HL-60 (cell line): ENCODE measurements around the gene MAP3K7.

ENCODE experiments used
- CTCF ChIP-seq: IDR thresholded peaks from one replicate; pipeline ENCODE4 v1.5.1; 2011; ENCODE audit warnings: low read length, control low read depth, inconsistent platforms; ENCODE audit not compliant: insufficient read depth
- GABPA ChIP-seq: IDR thresholded peaks from 2 replicates; pipeline ENCODE4 v1.6.1; 2012; ENCODE audit warnings: low read depth
- POLR2AphosphoS5 ChIP-seq: IDR thresholded peaks from 2 replicates; pipeline ENCODE4 v1.6.1; 2012; ENCODE audit warnings: low read depth
- REST ChIP-seq: IDR thresholded peaks from 2 replicates; pipeline ENCODE4 v1.6.1; 2012; ENCODE audit warnings: low read depth; ENCODE audit not compliant: insufficient replicate concordance
- SPI1 ChIP-seq: IDR thresholded peaks from 2 replicates; pipeline ENCODE4 v1.6.1; 2012; ENCODE audit warnings: low read depth, mild to moderate bottlenecking, borderline replicate concordance

- TF ChIP-seq CTCF (no peak), POLR2AphosphoS5 (no peak), SPI1 (no peak), REST (no peak), GABPA (no peak)
Measured at GRCh38 chr6:90559931-90560330, 26.9 kb downstream of the MAP3K7 start.
